Neural crest cell (in vitro differentiated cells): ENCODE data around the gene C1S. TPM values are rescaled to one million over a fixed set of nuclear protein-coding genes. Genes with fewer than 3 reads are reported as not detected.

Experiments used
- DNase-seq: peaks from one replicate; pipeline ENCODE4 v3.0.0; 2021; ENCODE audit warnings: low read depth, mixed read lengths, low spot score
- H3K27ac Mint-ChIP-seq: one replicate; pipeline ENCODE4 v1.8.0; 2021; ENCODE audit warnings: mild to moderate bottlenecking, mixed read lengths; ENCODE audit not compliant: unreplicated experiment
- H3K27me3 Mint-ChIP-seq: 2 replicates; pipeline ENCODE4 v1.8.0; 2021; ENCODE audit warnings: low read depth, mild to moderate bottlenecking, mixed read lengths
- H3K36me3 Mint-ChIP-seq: 2 replicates; pipeline ENCODE4 v1.8.0; 2021; ENCODE audit warnings: low read depth, mild to moderate bottlenecking, mixed read lengths
- H3K4me1 Mint-ChIP-seq: 2 replicates; pipeline ENCODE4 v1.8.0; 2021; ENCODE audit warnings: mixed read lengths
- H3K4me3 Mint-ChIP-seq: one replicate; pipeline ENCODE4 v1.8.0; 2021; ENCODE audit warnings: mild to moderate bottlenecking, mixed read lengths
- H3K9me3 Mint-ChIP-seq: 2 replicates; pipeline ENCODE4 v1.8.0; 2021; ENCODE audit warnings: mixed read lengths
- total RNA-seq: library from RNA; stranded (reverse); gene quantifications from 2 replicates; pipeline ENCODE4 v1.2.1, GENCODE V29; 2021
- TF ChIP-seq, protein P1 (sequence below): fragments of 200-600 bp; sonication (generic); conservative IDR thresholded peaks from 2 replicates; pipeline ENCODE4 v1.5.0; 2021; ENCODE audit warnings: antibody characterized with exemption, mild to moderate bottlenecking

Gene C1S
- total RNA-seq, 1 donor from 2014 or later, result 2.2 TPM

DNA sequence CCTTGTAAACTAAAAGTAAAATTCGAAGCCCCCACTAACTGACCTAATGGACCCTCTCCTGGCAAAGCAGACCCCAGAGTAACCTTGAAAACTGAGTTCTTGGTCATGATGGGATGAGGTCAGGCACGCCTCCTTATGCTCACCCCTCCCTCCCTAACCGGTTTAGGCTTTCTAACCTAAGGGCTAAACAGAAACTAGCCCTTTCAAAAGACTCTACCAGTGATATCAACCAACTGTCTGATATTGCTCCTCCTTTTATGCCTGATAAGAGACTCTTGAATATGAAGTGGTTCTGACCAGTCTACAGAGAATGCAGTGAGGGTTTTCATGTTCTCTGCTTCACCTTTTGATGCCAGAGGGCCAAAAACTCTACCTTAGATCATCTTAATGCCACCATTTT lies 37.4 kb upstream of the C1S start:
- TF ChIP-seq, protein P1, sequence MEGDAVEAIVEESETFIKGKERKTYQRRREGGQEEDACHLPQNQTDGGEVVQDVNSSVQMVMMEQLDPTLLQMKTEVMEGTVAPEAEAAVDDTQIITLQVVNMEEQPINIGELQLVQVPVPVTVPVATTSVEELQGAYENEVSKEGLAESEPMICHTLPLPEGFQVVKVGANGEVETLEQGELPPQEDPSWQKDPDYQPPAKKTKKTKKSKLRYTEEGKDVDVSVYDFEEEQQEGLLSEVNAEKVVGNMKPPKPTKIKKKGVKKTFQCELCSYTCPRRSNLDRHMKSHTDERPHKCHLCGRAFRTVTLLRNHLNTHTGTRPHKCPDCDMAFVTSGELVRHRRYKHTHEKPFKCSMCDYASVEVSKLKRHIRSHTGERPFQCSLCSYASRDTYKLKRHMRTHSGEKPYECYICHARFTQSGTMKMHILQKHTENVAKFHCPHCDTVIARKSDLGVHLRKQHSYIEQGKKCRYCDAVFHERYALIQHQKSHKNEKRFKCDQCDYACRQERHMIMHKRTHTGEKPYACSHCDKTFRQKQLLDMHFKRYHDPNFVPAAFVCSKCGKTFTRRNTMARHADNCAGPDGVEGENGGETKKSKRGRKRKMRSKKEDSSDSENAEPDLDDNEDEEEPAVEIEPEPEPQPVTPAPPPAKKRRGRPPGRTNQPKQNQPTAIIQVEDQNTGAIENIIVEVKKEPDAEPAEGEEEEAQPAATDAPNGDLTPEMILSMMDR, result no peak
- Mint-ChIP-seq H3K27ac (no peak overlapping the region), H3K36me3 (no peaks in the 10 kb centered on the region), H3K27me3 (no peaks in the 10 kb centered on the region), H3K4me1 (peaks cover 8% of the 10 kb centered on the region), H3K9me3 (no peaks in the 10 kb centered on the region), H3K4me3 (no peak overlapping the region)
- no peak for DNase-seq

DNA sequence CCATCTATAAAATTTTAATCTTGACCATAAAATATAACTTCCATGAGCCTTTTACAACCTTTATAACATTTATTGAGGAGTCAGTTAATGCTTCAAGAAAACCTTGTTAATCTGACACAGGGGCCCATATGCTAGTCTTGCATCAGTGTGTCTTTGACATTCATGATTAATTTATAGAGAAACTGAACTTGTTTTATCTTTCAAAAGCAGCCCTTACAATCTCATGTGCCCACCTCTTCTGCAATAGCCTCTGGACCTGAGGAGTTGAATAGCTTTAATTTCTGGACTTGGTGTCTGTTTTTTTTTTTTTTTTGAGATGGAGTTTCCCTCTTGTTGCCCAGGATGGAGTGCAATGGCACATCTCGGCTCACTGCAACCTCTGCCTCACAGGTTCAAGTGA lies 33.7 kb upstream of the C1S start:
- Mint-ChIP-seq H3K27ac (no peak overlapping the region), H3K4me1 (no peaks in the 10 kb centered on the region), H3K27me3 (no peaks in the 10 kb centered on the region), H3K36me3 (no peaks in the 10 kb centered on the region), H3K9me3 (no peaks in the 10 kb centered on the region), H3K4me3 (no peak overlapping the region)
- TF ChIP-seq, protein P1, result no peak
- no peak for DNase-seq

DNA sequence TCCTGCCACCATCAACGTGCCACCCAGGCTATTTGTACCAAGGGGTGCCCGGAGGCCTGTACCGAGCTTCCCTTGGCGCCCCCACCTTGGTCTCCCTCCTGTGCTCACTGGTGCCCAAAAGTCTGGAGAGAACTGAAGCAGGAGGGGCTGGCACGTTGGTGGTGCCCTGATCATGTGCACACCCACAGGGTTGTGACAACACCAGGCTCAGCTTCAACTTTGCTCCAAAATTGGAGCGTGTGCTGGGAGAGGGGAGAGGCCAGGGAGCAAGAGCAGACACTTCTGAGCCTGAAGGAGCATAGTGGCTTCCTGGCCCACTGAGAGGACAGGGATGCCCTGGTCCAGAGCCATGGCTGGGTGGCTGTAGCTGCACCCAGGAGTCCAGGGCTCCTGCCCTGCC lies 29.2 kb upstream of the C1S start:
- TF ChIP-seq, protein P1, result no peak
- H3K4me3 Mint-ChIP-seq, result no peak overlapping the region
- no peak overlapping the region for H3K27ac Mint-ChIP-seq
- H3K27me3 Mint-ChIP-seq, result no peaks in the 10 kb centered on the region
- no peaks in the 10 kb centered on the region for H3K36me3 Mint-ChIP-seq
- H3K9me3 Mint-ChIP-seq, result peaks cover 3% of the 10 kb centered on the region
- no peak for DNase-seq
- no peaks in the 10 kb centered on the region for H3K4me1 Mint-ChIP-seq

- Mint-ChIP-seq H3K27ac (no peak overlapping the region), H3K4me1 (no peaks in the 10 kb centered on the region), H3K9me3 (peaks cover 3% of the 10 kb centered on the region), H3K4me3 (no peak overlapping the region), H3K27me3 (no peaks in the 10 kb centered on the region), H3K36me3 (no peaks in the 10 kb centered on the region)
- no peak for DNase-seq
- TF ChIP-seq, protein P1, result no peak
Observed at GRCh38 chr12:7032990-7033389, 27.5 kb upstream of the C1S start.

- no peaks in the 10 kb centered on the region for H3K27me3 Mint-ChIP-seq
- no peaks in the 10 kb centered on the region for H3K36me3 Mint-ChIP-seq
Observed at GRCh38 chr12:7034464-7034863, 26.1 kb upstream of the C1S start.

More at GRCh38 chr12:7034464-7034863, 26.1 kb upstream of the C1S start:
- Mint-ChIP-seq H3K4me3 (no peak overlapping the region), H3K9me3 (peaks cover 3% of the 10 kb centered on the region), H3K27ac (no peak overlapping the region), H3K4me1 (no peaks in the 10 kb centered on the region)
- DNase-seq, result no peak
- TF ChIP-seq, protein P1, result no peak
